ENCODE results near the gene ARHGAP42. TPM values are rescaled to one million over a fixed set of nuclear protein-coding genes. Genes with fewer than 3 reads are reported as not detected.
"Not testable (repeated sequence)": the region's sequence is repeated elsewhere in the genome, so short reads cannot be mapped to it uniquely, and the experiment has no call there.

Gene ARHGAP42
- total RNA-seq, 1 donor from 2014 or later, result not detected

GRCh38 chr11:100892886-100893285 is 205.8 kb downstream of the ARHGAP42 start:
- no peak for DNase-seq
- Mint-ChIP-seq H3K27ac (no peak overlapping the region), H3K9me3 (no peaks in the 10 kb centered on the region), H3K36me3 (ENCODE audit: low read depth) (no peaks in the 10 kb centered on the region), H3K27me3 (no peaks in the 10 kb centered on the region), H3K4me1 (no peaks in the 10 kb centered on the region), H3K4me3 (no peak overlapping the region)
- intact Hi-C loops (cut with micrococcal nuclease), result no loop called here

- H3K4me1 Mint-ChIP-seq, result no peaks in the 10 kb centered on the region
- H3K9me3 Mint-ChIP-seq, result no peaks in the 10 kb centered on the region
- intact Hi-C loops (cut with micrococcal nuclease), result no loop called here
- no peak for DNase-seq
- H3K4me3 Mint-ChIP-seq, result no peak overlapping the region
- no peak overlapping the region for H3K27ac Mint-ChIP-seq
- H3K36me3 Mint-ChIP-seq (ENCODE audit: low read depth), result no peaks in the 10 kb centered on the region
- H3K27me3 Mint-ChIP-seq, result no peaks in the 10 kb centered on the region
Measured at GRCh38 chr11:100895449-100895848, 208.4 kb downstream of the ARHGAP42 start.

- intact Hi-C loops (cut with micrococcal nuclease); H3K9me3 Mint-ChIP-seq; H3K4me1 Mint-ChIP-seq; DNase-seq; H3K4me3 Mint-ChIP-seq; H3K36me3 Mint-ChIP-seq (ENCODE audit: low read depth); H3K27me3 Mint-ChIP-seq; H3K27ac Mint-ChIP-seq: not testable (repeated sequence)
Measured at GRCh38 chr11:100895976-100896375, 208.9 kb downstream of the ARHGAP42 start.

- intact Hi-C loops (cut with micrococcal nuclease), result not testable (repeated sequence)
Measured at GRCh38 chr11:100901471-100901870, 214.4 kb downstream of the ARHGAP42 start.

GRCh38 chr11:100902454-100903141 is 215.5 kb downstream of the ARHGAP42 start:
- Mint-ChIP-seq H3K4me3 (no peak overlapping the region), H3K27ac (no peak overlapping the region), H3K36me3 (ENCODE audit: low read depth) (no peaks in the 10 kb centered on the region), H3K9me3 (no peaks in the 10 kb centered on the region), H3K4me1 (no peaks in the 10 kb centered on the region), H3K27me3 (no peaks in the 10 kb centered on the region)
- intact Hi-C loops (cut with micrococcal nuclease), result no loop called here
- DNase-seq, result no peak

More at GRCh38 chr11:100901471-100901870, 214.4 kb downstream of the ARHGAP42 start:
- H3K9me3 Mint-ChIP-seq; H3K27ac Mint-ChIP-seq; DNase-seq; H3K36me3 Mint-ChIP-seq (ENCODE audit: low read depth); H3K4me1 Mint-ChIP-seq; H3K4me3 Mint-ChIP-seq; H3K27me3 Mint-ChIP-seq: not testable (repeated sequence)

GRCh38 chr11:100903284-100903683 is 216.2 kb downstream of the ARHGAP42 start:
- Mint-ChIP-seq H3K27ac (no peak overlapping the region), H3K4me3 (no peak overlapping the region), H3K9me3 (no peaks in the 10 kb centered on the region), H3K4me1 (no peaks in the 10 kb centered on the region), H3K36me3 (ENCODE audit: low read depth) (no peaks in the 10 kb centered on the region), H3K27me3 (no peaks in the 10 kb centered on the region)
- intact Hi-C loops (cut with micrococcal nuclease), result no loop called here
- no peak for DNase-seq

- peaks cover 3% of the 10 kb centered on the region for H3K9me3 Mint-ChIP-seq
- no peaks in the 10 kb centered on the region for H3K4me1 Mint-ChIP-seq
- no peaks in the 10 kb centered on the region for H3K27me3 Mint-ChIP-seq
- intact Hi-C loops (cut with micrococcal nuclease), result no loop called here
- no peaks in the 10 kb centered on the region for H3K36me3 Mint-ChIP-seq (ENCODE audit: low read depth)
- DNase-seq, result no peak
- no peak overlapping the region for H3K27ac Mint-ChIP-seq
- no peak overlapping the region for H3K4me3 Mint-ChIP-seq
Measured at GRCh38 chr11:100905684-100906083, 218.6 kb downstream of the ARHGAP42 start.

- intact Hi-C loops (cut with micrococcal nuclease), result no loop called here
- Mint-ChIP-seq H3K36me3 (ENCODE audit: low read depth) (no peaks in the 10 kb centered on the region), H3K9me3 (peaks cover 3% of the 10 kb centered on the region), H3K27ac (no peak overlapping the region), H3K4me3 (no peak overlapping the region), H3K27me3 (no peaks in the 10 kb centered on the region), H3K4me1 (no peaks in the 10 kb centered on the region)
- no peak for DNase-seq
Measured at GRCh38 chr11:100908746-100909145, 221.7 kb downstream of the ARHGAP42 start.

- no peak overlapping the region for H3K27ac Mint-ChIP-seq
- H3K4me1 Mint-ChIP-seq, result no peaks in the 10 kb centered on the region
- no peak overlapping the region for H3K4me3 Mint-ChIP-seq
- no peaks in the 10 kb centered on the region for H3K27me3 Mint-ChIP-seq
- intact Hi-C loops (cut with micrococcal nuclease), result no loop called here
- no peaks in the 10 kb centered on the region for H3K36me3 Mint-ChIP-seq (ENCODE audit: low read depth)
- peaks cover 3% of the 10 kb centered on the region for H3K9me3 Mint-ChIP-seq
- DNase-seq, result no peak
Measured at GRCh38 chr11:100910808-100911207, 223.7 kb downstream of the ARHGAP42 start.

- Mint-ChIP-seq H3K27me3 (no peaks in the 10 kb centered on the region), H3K4me1 (no peaks in the 10 kb centered on the region)
- intact Hi-C loops (cut with micrococcal nuclease), result no loop called here
Measured at GRCh38 chr11:100914415-100915110, 227.5 kb downstream of the ARHGAP42 start.

GRCh38 chr11:100918551-100919500 is 231.7 kb downstream of the ARHGAP42 start:
- H3K27ac Mint-ChIP-seq, result no peak overlapping the region
- intact Hi-C loops (cut with micrococcal nuclease), result no loop called here
- H3K4me1 Mint-ChIP-seq, result no peaks in the 10 kb centered on the region
- no peaks in the 10 kb centered on the region for H3K36me3 Mint-ChIP-seq (ENCODE audit: low read depth)
- H3K4me3 Mint-ChIP-seq, result no peak overlapping the region
- DNase-seq, result no peak
- no peaks in the 10 kb centered on the region for H3K9me3 Mint-ChIP-seq
- H3K27me3 Mint-ChIP-seq, result no peaks in the 10 kb centered on the region

More at GRCh38 chr11:100914415-100915110, 227.5 kb downstream of the ARHGAP42 start:
- no peak for DNase-seq
- H3K9me3 Mint-ChIP-seq, result no peaks in the 10 kb centered on the region
- H3K27ac Mint-ChIP-seq, result no peak overlapping the region
- H3K36me3 Mint-ChIP-seq (ENCODE audit: low read depth), result no peaks in the 10 kb centered on the region
- no peak overlapping the region for H3K4me3 Mint-ChIP-seq

- no peaks in the 10 kb centered on the region for H3K36me3 Mint-ChIP-seq (ENCODE audit: low read depth)
- no peaks in the 10 kb centered on the region for H3K4me1 Mint-ChIP-seq
- no peaks in the 10 kb centered on the region for H3K27me3 Mint-ChIP-seq
- intact Hi-C loops (cut with micrococcal nuclease), result no loop called here
- H3K9me3 Mint-ChIP-seq, result no peaks in the 10 kb centered on the region
- H3K4me3 Mint-ChIP-seq, result no peak overlapping the region
- no peak overlapping the region for H3K27ac Mint-ChIP-seq
- DNase-seq, result no peak
Measured at GRCh38 chr11:100920593-100920992, 233.5 kb downstream of the ARHGAP42 start.

- no peaks in the 10 kb centered on the region for H3K4me1 Mint-ChIP-seq
- no peak overlapping the region for H3K27ac Mint-ChIP-seq
- no peaks in the 10 kb centered on the region for H3K9me3 Mint-ChIP-seq
- no peak for DNase-seq
- no peak overlapping the region for H3K4me3 Mint-ChIP-seq
- H3K36me3 Mint-ChIP-seq (ENCODE audit: low read depth), result no peaks in the 10 kb centered on the region
- intact Hi-C loops (cut with micrococcal nuclease), result no loop called here
- no peaks in the 10 kb centered on the region for H3K27me3 Mint-ChIP-seq
Measured at GRCh38 chr11:100922121-100922520, 235.0 kb downstream of the ARHGAP42 start.

GRCh38 chr11:100923555-100923954 is 236.5 kb downstream of the ARHGAP42 start:
- Mint-ChIP-seq H3K27me3 (no peaks in the 10 kb centered on the region), H3K9me3 (no peaks in the 10 kb centered on the region)

More at GRCh38 chr11:100923555-100923954, 236.5 kb downstream of the ARHGAP42 start:
- H3K4me3 Mint-ChIP-seq, result no peak overlapping the region
- intact Hi-C loops (cut with micrococcal nuclease), result no loop called here
- no peak overlapping the region for H3K27ac Mint-ChIP-seq
- no peaks in the 10 kb centered on the region for H3K36me3 Mint-ChIP-seq (ENCODE audit: low read depth)
- H3K4me1 Mint-ChIP-seq, result no peaks in the 10 kb centered on the region
- DNase-seq, result no peak
